K562 (cell line): ENCODE results near the gene UBE2N. TPM values are rescaled to one million over a fixed set of nuclear protein-coding genes. Genes with fewer than 3 reads are reported as not detected.

Source experiments
- CBFA2T3 ChIP-seq: fragments of 450-650 bp; IDR thresholded peaks from 2 replicates; pipeline ENCODE4 v1.6.1; 2017
- COPS2 ChIP-seq: fragments of 450-650 bp; conservative IDR thresholded peaks from 2 replicates; pipeline ENCODE4 v1.6.1; 2016; ENCODE audit warnings: mild to moderate bottlenecking, moderate library complexity
- ELK1 ChIP-seq: sonication (generic); formaldehyde crosslinking; IDR thresholded peaks from 2 replicates; pipeline ENCODE4 v1.8.1; 2022; ENCODE audit warnings: missing genetic modification reagents
- FOXJ2 ChIP-seq: fragments of 200-800 bp; sonication (Bioruptor generic); IDR thresholded peaks from 2 replicates; pipeline ENCODE4 v1.6.1; 2016; ENCODE audit warnings: missing genetic modification characterization, missing compliant biosample characterization
- FOXP4 ChIP-seq: sonication (generic); formaldehyde crosslinking; IDR thresholded peaks from 2 replicates; pipeline ENCODE4 v1.8.0; 2022; ENCODE audit warnings: mild to moderate bottlenecking, missing genetic modification reagents, borderline replicate concordance
- HNRNPUL1 ChIP-seq: fragments of 200-400 bp; formaldehyde crosslinking; IDR thresholded peaks from 2 replicates; pipeline ENCODE4 v1.6.1; 2017; ENCODE audit warnings: low read length
- KLF16 ChIP-seq: IDR thresholded peaks from 2 replicates; pipeline ENCODE4 v1.6.1; 2016; ENCODE audit warnings: antibody characterized with exemption
- MTA1 ChIP-seq: fragments of 450-650 bp; IDR thresholded peaks from 2 replicates; pipeline ENCODE4 v1.6.1; 2017; ENCODE audit warnings: borderline replicate concordance
- MXI1 ChIP-seq: IDR thresholded peaks from 2 replicates; pipeline ENCODE4 v1.6.1; 2011; ENCODE audit warnings: low read depth, mild to moderate bottlenecking, improper control_type of control experiment, low read length
- RB1 ChIP-seq: fragments of 450-650 bp; IDR thresholded peaks from 2 replicates; pipeline ENCODE4 v1.6.1; 2017; ENCODE audit warnings: low read depth, mild to moderate bottlenecking
- SRSF1 ChIP-seq: fragments of 200-400 bp; formaldehyde crosslinking; IDR thresholded peaks from 2 replicates; pipeline ENCODE4 v1.6.1; 2017; ENCODE audit warnings: mild to moderate bottlenecking, low read depth, low read length, moderate library complexity
- THRB ChIP-seq: fragments of 450-650 bp; formaldehyde crosslinking; conservative IDR thresholded peaks from 2 replicates; pipeline ENCODE4 v1.4.0; 2022; ENCODE audit warnings: mild to moderate bottlenecking, missing genetic modification characterization
- TRIM25 ChIP-seq: fragments of 450-650 bp; IDR thresholded peaks from 2 replicates; pipeline ENCODE4 v1.7.0; 2016; ENCODE audit warnings: borderline replicate concordance
- UBTF ChIP-seq, 2 experiments: IDR thresholded peaks; 2 replicates each; pipeline ENCODE4 v1.6.1; 2012; ENCODE audit warnings: improper control_type of control experiment in 2 of 2, low read depth in 2 of 2, low read length in 2 of 2, borderline replicate concordance in 1 of 2
- USF1 ChIP-seq: sonication (generic); formaldehyde crosslinking; IDR thresholded peaks from 2 replicates; pipeline ENCODE4 v1.9.0; 2022; ENCODE audit warnings: mild to moderate bottlenecking, missing genetic modification reagents
- ZBTB17 ChIP-seq: fragments of 450-650 bp; formaldehyde crosslinking; IDR thresholded peaks from 2 replicates; pipeline ENCODE4 v1.4.0; 2020; ENCODE audit warnings: mild to moderate bottlenecking
- ZNF133 ChIP-seq: fragments of 250-450 bp; sonication (Bioruptor Pico); IDR thresholded peaks from 2 replicates; pipeline ENCODE4 v1.4.0; 2020; ENCODE audit warnings: mild to moderate bottlenecking
- ZNF696 ChIP-seq: fragments of 250-450 bp; sonication (Bioruptor Pico); conservative IDR thresholded peaks from 2 replicates; pipeline ENCODE4 v1.4.0; 2020; ENCODE audit warnings: mild to moderate bottlenecking, moderate library complexity
- polyA plus RNA-seq, 8 experiments: library from polyadenylated mRNA; depleted of rRNA in 4 of 8; stranded (reverse) in 5 of 8; unstranded in 3 of 8; fragments of >200 nt; fragmentation: Nextera tagmentation in 2 of 8; fragmentation: Illumina TruSeq in 1 of 8; extraction: Ambion mirVana in 2 of 8; extraction: Trizol in 1 of 8; gene quantifications; 2 replicates each; pipeline versions ENCODE4 v1.2.1 to v1.2.3, GENCODE V29; 2011 to 2014; ENCODE audit warnings: inconsistent platforms in 1 of 8, missing spikeins in 1 of 8
- total RNA-seq, 7 experiments: library from RNA; depleted of rRNA in 6 of 7; stranded (reverse); fragments of >200 nt in 6 of 7; fragmentation: Illumina TruSeq in 2 of 7; extraction: Trizol in 2 of 7; gene quantifications; 2 replicates each; pipeline versions ENCODE4 v1.2.1 to v1.2.3, GENCODE V29; 2011 to 2021; ENCODE audit warnings: low replicate concordance in 1 of 7

UBE2N gene
- total and polyA plus RNA-seq, 9 of the 15 experiments (the other 6 are each of a cell fraction or from before 2014, with no cell fraction given), result 189 to 826 (median 260) TPM

GRCh38 chr12:93441617-93442410 is at the start of gene UBE2N (continued):
- TF ChIP-seq MXI1, result no peak
- TF ChIP-seq HNRNPUL1, result no peak
- TF ChIP-seq MTA1, result peak; percentile 73
- TF ChIP-seq SRSF1, result no peak
- no peak; the same call in 1 of the 2 replicates for TF ChIP-seq USF1 (CRISPR knock-in tag)
- no peak for TF ChIP-seq KLF16
- TF ChIP-seq FOXJ2 (tag), result no peak
- no peak for TF ChIP-seq ZNF133 (CRISPR knock-in tag)
- no peak for TF ChIP-seq THRB (CRISPR knock-in tag)
- TF ChIP-seq COPS2, result no peak
- no peak for TF ChIP-seq FOXP4
- TF ChIP-seq ZNF696, result no peak
- TF ChIP-seq ZBTB17 (CRISPR knock-in tag), result no peak
- TF ChIP-seq UBTF (IDR thresholded peaks at IDR 0.05; ENCODE audit: borderline replicate concordance in 1 of 2, low read depth in 2 of 2, low read length in 2 of 2), result peak; percentile 10 to 53; a peak in 1 of 4 replicates
- peak; percentile 22 for TF ChIP-seq RB1
- no peak for TF ChIP-seq ELK1 (CRISPR knock-in tag)
- no peak for TF ChIP-seq TRIM25
- no peak for TF ChIP-seq CBFA2T3
